Activated CD8-positive, alpha-beta T cell treated with anti-CD3 and anti-CD28 coated beads for 36 hours (primary cell): ENCODE results near the gene GPC5. TPM values are rescaled to one million over a fixed set of nuclear protein-coding genes. Genes with fewer than 3 reads are reported as not detected.
"Not testable (repeated sequence)": the region's sequence is repeated elsewhere in the genome, so short reads cannot be mapped to it uniquely, and the experiment has no call there.

Source experiments
- ATAC-seq: fragments of 200-7000 bp; cut with Tn5 transposase; one replicate; pipeline ENCODE4 v1.10.0; 2021; ENCODE audit warnings: mild to moderate bottlenecking, moderate library complexity
- CTCF ChIA-PET: fragments of 350-600 bp; sonication (Branson Sonifier 250); formaldehyde crosslinking; loops from one replicate; lab custom pipeline; 2021; ENCODE audit warnings: antibody characterized with exemption; lab: Charles Lee
- POLR2A ChIA-PET: fragments of 350-600 bp; sonication (Branson Sonifier 250); formaldehyde crosslinking; loops from one replicate; lab custom pipeline; 2021; ENCODE audit warnings: antibody characterized with exemption; lab: Charles Lee
- DNase-seq: peaks from one replicate; pipeline ENCODE4 v3.0.0-alpha.2; 2020
- H3K27ac Mint-ChIP-seq: one replicate; pipeline ENCODE4 v1.8.0; 2021; ENCODE audit warnings: mild to moderate bottlenecking, mixed read lengths
- H3K27me3 Mint-ChIP-seq: one replicate; pipeline ENCODE4 v1.8.0; 2021; ENCODE audit warnings: mixed read lengths
- H3K36me3 Mint-ChIP-seq: one replicate; pipeline ENCODE4 v1.8.0; 2021; ENCODE audit warnings: low read depth, mixed read lengths
- H3K4me1 Mint-ChIP-seq: one replicate; pipeline ENCODE4 v1.8.0; 2021; ENCODE audit warnings: low read depth, mixed read lengths
- H3K4me3 Mint-ChIP-seq: one replicate; pipeline ENCODE4 v1.8.0; 2021; ENCODE audit warnings: mild to moderate bottlenecking, moderate library complexity, mixed read lengths
- H3K9me3 Mint-ChIP-seq: one replicate; pipeline ENCODE4 v1.8.0; 2021; ENCODE audit warnings: mixed read lengths
- intact Hi-C: fragments of 100-400 bp; cut with micrococcal nuclease; formaldehyde crosslinking; loops from one replicate; pipeline ENCODE4 v1.10.0; 2022
- total RNA-seq, 2 experiments: library from RNA; stranded (reverse); gene quantifications; one replicate each; pipeline ENCODE4 v1.2.3, GENCODE V29; 2021
- TF ChIP-seq, protein P1 (sequence below): fragments of 200-600 bp; IDR thresholded peaks from one replicate; pipeline ENCODE4 v1.8.0; 2022; ENCODE audit warnings: antibody characterized with exemption, mild to moderate bottlenecking

Gene GPC5
- total RNA-seq, 2 experiments from 2014 or later, result 0.13 to 0.14 TPM

DNA sequence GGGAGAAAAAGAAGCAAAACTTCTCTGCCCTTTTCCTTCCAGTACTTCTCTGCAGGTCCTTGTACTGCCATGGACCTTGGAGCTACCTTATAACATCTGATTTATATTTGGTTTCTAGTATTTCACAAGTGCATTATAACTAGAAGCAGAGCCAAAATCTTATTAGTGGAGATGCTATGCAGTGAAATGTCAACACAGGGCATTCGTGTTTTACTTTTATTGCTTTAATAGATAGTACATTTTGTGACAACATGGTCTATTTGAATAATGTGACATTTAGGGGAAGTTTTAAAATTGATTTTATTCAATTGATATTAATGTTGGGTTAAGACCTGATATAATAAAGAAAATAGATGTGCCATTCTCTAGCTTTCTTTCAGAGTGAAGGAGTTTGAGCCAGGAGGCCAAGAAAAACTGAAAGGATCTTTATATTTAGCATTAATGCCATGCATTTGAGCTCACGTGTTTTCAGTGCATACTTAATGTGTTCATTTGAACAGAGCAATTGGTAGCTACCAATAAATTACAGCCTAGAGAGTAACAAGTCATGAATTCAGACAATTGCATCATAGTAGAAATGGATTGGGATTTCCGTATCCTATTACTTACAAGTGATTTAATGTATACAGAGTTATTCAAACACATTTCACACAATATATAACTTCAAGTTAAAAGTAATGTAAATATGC is 863.8 kb downstream of the GPC5 start:
- DNase-seq, result no peak
- POLR2A ChIA-PET, result no interaction called here
- intact Hi-C loops, result no loop called here
- CTCF ChIA-PET, result no interaction called here
- H3K4me1 Mint-ChIP-seq, result no peaks in the 10 kb centered on the region
- ATAC-seq, result no peak
- H3K4me3 Mint-ChIP-seq, result no peak overlapping the region
- no peak overlapping the region for H3K27ac Mint-ChIP-seq
- no peaks in the 10 kb centered on the region for H3K36me3 Mint-ChIP-seq
- TF ChIP-seq, protein P1, sequence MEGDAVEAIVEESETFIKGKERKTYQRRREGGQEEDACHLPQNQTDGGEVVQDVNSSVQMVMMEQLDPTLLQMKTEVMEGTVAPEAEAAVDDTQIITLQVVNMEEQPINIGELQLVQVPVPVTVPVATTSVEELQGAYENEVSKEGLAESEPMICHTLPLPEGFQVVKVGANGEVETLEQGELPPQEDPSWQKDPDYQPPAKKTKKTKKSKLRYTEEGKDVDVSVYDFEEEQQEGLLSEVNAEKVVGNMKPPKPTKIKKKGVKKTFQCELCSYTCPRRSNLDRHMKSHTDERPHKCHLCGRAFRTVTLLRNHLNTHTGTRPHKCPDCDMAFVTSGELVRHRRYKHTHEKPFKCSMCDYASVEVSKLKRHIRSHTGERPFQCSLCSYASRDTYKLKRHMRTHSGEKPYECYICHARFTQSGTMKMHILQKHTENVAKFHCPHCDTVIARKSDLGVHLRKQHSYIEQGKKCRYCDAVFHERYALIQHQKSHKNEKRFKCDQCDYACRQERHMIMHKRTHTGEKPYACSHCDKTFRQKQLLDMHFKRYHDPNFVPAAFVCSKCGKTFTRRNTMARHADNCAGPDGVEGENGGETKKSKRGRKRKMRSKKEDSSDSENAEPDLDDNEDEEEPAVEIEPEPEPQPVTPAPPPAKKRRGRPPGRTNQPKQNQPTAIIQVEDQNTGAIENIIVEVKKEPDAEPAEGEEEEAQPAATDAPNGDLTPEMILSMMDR, result no peak
- H3K9me3 Mint-ChIP-seq, result peaks cover 1% of the 10 kb centered on the region
- no peaks in the 10 kb centered on the region for H3K27me3 Mint-ChIP-seq

DNA sequence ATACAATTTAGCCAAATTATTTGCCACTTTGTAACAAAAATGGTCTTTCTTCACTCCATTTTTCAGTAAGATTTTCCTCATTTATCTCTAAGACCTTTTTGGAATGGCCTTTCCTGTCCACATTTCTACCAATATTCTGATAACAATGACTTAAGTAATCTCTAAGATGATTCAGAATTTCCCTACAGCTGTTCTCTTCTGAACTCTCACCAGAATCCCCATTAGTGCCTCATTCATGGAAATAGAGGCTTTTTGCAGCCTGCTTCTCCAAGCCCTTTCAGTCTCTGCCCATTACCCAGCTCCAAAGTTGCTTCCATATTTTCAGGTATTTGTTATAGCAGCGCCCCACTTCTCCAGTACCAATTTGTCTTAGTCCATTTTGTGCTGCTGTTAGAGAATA is 867.0 kb downstream of the GPC5 start:
- no peak overlapping the region for H3K27ac Mint-ChIP-seq
- intact Hi-C loops, result no loop called here
- TF ChIP-seq, protein P1, result no peak
- CTCF ChIA-PET, result no interaction called here
- no peaks in the 10 kb centered on the region for H3K4me1 Mint-ChIP-seq
- DNase-seq, result no peak
- H3K4me3 Mint-ChIP-seq, result no peak overlapping the region
- H3K27me3 Mint-ChIP-seq, result no peaks in the 10 kb centered on the region
- ATAC-seq, result no peak
- no peaks in the 10 kb centered on the region for H3K36me3 Mint-ChIP-seq
- POLR2A ChIA-PET, result no interaction called here
- H3K9me3 Mint-ChIP-seq, result peaks cover 2% of the 10 kb centered on the region

DNA sequence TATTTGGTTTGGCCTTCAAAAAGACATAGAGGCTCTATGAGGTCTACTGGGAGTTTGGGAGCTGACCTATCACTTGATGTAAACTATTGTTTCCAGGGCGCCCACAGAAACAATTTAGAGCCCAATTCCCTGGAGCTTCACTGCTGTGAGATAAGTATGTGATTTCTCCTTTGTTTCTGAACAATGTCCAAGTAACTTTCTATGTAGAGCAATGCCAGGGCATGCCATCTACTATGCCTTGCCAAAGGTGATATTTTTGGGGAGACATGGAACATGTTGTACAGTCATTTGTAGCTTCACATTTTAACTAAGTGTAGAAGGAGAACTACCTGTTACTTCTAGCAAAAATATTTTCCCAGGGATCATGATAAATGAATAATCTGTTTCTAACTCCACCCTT is 872.6 kb downstream of the GPC5 start:
- Mint-ChIP-seq H3K9me3 (peaks cover 2% of the 10 kb centered on the region), H3K36me3 (no peaks in the 10 kb centered on the region), H3K4me1 (no peaks in the 10 kb centered on the region), H3K4me3 (no peak overlapping the region), H3K27me3 (no peaks in the 10 kb centered on the region), H3K27ac (no peak overlapping the region)
- CTCF ChIA-PET, result no interaction called here
- intact Hi-C loops, result no loop called here
- POLR2A ChIA-PET, result no interaction called here
- ATAC-seq (no peak), DNase-seq (no peak)
- TF ChIP-seq, protein P1, result no peak

DNA sequence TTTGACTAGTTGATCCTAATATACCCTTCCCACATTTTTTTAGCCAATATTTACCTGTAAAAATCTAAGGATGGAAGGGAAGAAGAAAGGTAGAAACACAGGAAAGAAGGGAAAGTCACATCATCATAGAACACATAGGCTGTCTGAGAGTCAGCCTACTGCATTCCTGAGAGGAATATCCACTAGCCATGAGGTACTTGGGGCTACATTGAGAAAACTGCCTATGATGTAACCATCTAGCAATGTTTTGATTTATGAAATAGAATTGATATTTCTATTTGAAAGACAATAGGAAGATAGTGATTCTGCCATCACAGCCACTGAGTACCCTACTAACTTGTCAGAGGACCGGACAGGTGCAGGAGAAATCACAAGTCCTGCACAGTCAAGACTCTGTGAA is 873.8 kb downstream of the GPC5 start:
- Mint-ChIP-seq H3K4me1 (no peaks in the 10 kb centered on the region), H3K9me3 (peaks cover 2% of the 10 kb centered on the region), H3K27me3 (no peaks in the 10 kb centered on the region), H3K36me3 (no peaks in the 10 kb centered on the region), H3K4me3 (no peak overlapping the region), H3K27ac (no peak overlapping the region)
- intact Hi-C loops, result no loop called here
- ChIA-PET POLR2A (no interaction called here), CTCF (no interaction called here)
- ATAC-seq, result no peak
- no peak for DNase-seq
- TF ChIP-seq, protein P1, result no peak

DNA sequence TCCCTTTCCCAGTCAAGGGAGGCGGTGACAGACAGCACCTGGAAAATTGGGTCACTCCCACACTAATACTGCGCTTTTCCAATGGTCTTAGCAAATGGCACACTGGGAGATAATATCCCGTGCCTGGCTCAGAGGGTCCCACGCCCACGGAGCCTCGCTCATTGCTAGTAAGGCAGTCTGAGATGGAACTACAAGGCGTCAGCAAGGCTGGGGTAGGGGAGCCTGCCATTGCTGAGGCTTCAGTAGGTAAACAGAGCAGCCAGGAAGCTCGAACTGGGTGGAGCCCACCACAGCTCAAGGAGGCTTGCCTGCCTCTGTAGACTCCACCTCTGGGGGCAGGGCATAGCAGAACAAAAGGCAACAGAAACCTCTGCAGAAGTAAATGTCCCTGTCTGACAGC is 882.6 kb downstream of the GPC5 start:
- CTCF ChIA-PET, ATAC-seq, POLR2A ChIA-PET, H3K4me1 Mint-ChIP-seq, H3K27me3 Mint-ChIP-seq, H3K4me3 Mint-ChIP-seq, intact Hi-C loops, DNase-seq, H3K36me3 Mint-ChIP-seq, H3K27ac Mint-ChIP-seq: not testable (repeated sequence)
- peaks cover 13% of the 10 kb centered on the region for H3K9me3 Mint-ChIP-seq

DNA sequence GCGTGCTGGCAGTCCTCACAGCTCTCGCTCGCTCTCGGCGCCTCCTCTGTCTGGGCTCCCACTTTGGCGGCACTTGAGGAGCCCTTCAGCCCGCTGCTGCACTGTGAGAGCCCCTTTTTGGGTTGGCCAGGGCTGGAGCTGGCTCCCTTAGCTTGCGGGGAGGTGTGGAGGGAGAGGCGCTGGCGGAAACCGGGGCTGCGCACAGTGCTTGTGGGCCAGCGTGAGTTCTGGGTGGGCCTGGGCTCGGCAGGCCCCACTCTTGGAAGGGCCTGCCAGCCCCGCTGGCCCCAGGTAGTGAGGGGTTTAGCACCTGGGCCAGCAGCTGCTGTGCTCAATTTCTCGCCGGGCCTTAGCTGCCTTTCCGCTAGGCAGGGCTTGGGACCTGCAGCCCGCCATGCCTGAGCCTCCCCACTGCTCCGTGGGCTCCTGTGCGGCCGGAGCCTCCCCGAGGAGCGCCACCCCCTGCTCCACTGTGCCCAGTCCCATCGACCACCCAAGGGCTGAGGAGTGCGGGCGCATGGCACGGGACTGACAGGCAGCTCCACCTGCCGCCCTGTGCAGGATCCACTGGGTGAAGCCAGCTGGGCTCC is 892.4 kb downstream of the GPC5 start:
- H3K27me3 Mint-ChIP-seq, intact Hi-C loops, CTCF ChIA-PET, POLR2A ChIA-PET, H3K4me3 Mint-ChIP-seq, H3K36me3 Mint-ChIP-seq, ATAC-seq, H3K27ac Mint-ChIP-seq, H3K4me1 Mint-ChIP-seq, DNase-seq: not testable (repeated sequence)
- H3K9me3 Mint-ChIP-seq, result peaks cover 27% of the 10 kb centered on the region

DNA sequence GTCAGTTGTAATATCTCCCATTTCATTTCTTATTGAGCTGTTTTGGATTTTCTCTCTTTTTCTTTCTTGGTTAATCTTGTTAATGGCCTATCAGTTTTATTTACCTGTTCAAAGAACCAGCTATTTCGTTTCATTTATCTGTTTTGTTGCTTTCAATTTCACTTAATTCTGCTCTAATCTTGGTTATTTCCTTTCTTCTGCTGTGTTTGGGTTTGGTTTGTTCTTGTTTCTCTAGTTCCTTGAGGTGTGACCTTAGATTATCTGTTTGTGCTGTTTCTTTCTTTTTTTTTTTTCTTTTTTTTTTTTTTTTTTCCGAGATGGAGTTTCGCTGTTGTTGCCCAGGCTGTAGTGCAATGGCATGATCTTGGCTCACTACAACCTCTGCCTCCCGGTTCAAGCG is 896.1 kb downstream of the GPC5 start:
- H3K4me1 Mint-ChIP-seq, DNase-seq, H3K4me3 Mint-ChIP-seq, H3K36me3 Mint-ChIP-seq, CTCF ChIA-PET, H3K27me3 Mint-ChIP-seq, ATAC-seq, POLR2A ChIA-PET, H3K27ac Mint-ChIP-seq, intact Hi-C loops: not testable (repeated sequence)
- H3K9me3 Mint-ChIP-seq, result peaks cover 26% of the 10 kb centered on the region

DNA sequence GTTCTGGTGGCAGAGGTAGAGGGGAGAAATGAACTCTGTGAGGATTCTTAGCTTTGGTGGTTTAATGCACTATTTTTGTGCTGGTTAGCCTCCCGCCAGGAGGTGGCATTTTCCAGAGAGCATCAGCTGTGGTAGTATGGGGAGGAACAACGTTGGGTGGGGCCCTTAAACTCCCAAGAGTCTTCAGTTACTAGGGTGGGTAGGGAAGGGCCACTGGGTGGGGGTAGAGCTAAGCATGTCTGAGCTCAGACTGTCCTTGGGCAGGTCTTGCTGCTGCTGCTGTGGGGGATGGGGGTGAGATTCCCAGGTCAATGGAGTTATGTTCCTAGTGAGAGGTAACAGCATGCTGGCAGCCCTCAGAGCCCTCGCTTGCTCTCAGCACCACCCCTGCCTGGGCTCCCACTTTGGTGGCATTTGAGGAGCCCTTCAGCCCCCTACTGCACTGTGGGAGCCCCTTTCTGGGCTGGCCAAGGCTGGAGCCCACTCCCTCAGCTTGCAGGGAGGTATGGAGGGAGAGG is 897.8 kb downstream of the GPC5 start:
- H3K27ac Mint-ChIP-seq, CTCF ChIA-PET, intact Hi-C loops, H3K4me3 Mint-ChIP-seq, H3K4me1 Mint-ChIP-seq, ATAC-seq, POLR2A ChIA-PET, H3K27me3 Mint-ChIP-seq, DNase-seq, H3K36me3 Mint-ChIP-seq: not testable (repeated sequence)
- H3K9me3 Mint-ChIP-seq, result peaks cover 26% of the 10 kb centered on the region
